ENCODE results near the gene CENPL. TPM values are rescaled to one million over a fixed set of nuclear protein-coding genes. Genes with fewer than 3 reads are reported as not detected.

The CENPL gene
- total RNA-seq, 1 experiment from 2014 or later: 28.7 TPM

DNA sequence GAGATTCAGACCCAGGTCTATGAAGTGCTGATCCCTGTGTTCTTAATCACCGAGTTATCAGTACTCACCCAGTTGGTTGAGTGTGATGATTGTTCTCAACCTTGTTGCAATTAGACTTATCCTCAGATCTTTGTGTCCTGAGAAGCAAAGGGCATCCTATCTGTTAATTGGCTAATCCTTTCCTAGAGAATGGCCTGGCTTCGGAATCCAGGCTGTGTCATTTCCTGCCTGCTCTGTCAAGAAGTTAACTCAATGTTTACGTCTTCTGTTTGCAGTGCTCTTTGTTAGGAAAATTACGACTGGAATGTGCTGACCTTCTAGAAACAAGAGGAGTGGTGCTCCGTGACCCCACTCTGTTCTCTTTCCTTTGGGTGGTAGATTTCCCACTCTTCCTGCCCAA, 28.4 kb upstream of the CENPL start:
- Histone ChIP-seq H3K4me3 (ENCODE audit: low read depth in 2 of 2, low read length in 2 of 2) (no peak overlapping the region), H3K4me1 (ENCODE audit: control insufficient read depth, insufficient read depth, low read length) (no peaks in the 10 kb centered on the region), H3K27me3 (ENCODE audit: control insufficient read depth, insufficient read depth, low read length) (no peaks in the 10 kb centered on the region), H3K36me3 (ENCODE audit: control insufficient read depth, insufficient read depth, low read length) (peaks cover 29% of the 10 kb centered on the region), H3K9me3 (ENCODE audit: control insufficient read depth, insufficient read depth, low read depth, low read length) (no peaks in the 10 kb centered on the region), H3K27ac (ENCODE audit: low read length) (no peak overlapping the region)
- ATAC-seq (peak; percentile 43; the same call in 1 of the 2 replicates), DNase-seq (ENCODE audit: low read depth, low spot score) (no peak)
- CTCF ChIA-PET: no interaction called here
- intact Hi-C loops (cut with micrococcal nuclease; ENCODE audit: unreplicated experiment) (no loop called here), in situ Hi-C loops (cut with HindIII; ENCODE audit: low pct_unique_long_range_greater_than_20kb, low sequenced_read_pairs) (no loop called here)
- TF ChIP-seq POLR2AphosphoS5 (IDR thresholded peaks at IDR 0.05; ENCODE audit: low read depth, low read length) (no peak), TCF7L2 (IDR thresholded peaks at IDR 0.05; ENCODE audit: low read depth, low read length) (no peak), SIN3A (IDR thresholded peaks at IDR 0.05; ENCODE audit: borderline replicate concordance, insufficient read depth, low read depth, low read length) (no peak)
- TF ChIP-seq, protein P1, sequence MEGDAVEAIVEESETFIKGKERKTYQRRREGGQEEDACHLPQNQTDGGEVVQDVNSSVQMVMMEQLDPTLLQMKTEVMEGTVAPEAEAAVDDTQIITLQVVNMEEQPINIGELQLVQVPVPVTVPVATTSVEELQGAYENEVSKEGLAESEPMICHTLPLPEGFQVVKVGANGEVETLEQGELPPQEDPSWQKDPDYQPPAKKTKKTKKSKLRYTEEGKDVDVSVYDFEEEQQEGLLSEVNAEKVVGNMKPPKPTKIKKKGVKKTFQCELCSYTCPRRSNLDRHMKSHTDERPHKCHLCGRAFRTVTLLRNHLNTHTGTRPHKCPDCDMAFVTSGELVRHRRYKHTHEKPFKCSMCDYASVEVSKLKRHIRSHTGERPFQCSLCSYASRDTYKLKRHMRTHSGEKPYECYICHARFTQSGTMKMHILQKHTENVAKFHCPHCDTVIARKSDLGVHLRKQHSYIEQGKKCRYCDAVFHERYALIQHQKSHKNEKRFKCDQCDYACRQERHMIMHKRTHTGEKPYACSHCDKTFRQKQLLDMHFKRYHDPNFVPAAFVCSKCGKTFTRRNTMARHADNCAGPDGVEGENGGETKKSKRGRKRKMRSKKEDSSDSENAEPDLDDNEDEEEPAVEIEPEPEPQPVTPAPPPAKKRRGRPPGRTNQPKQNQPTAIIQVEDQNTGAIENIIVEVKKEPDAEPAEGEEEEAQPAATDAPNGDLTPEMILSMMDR (IDR thresholded peaks at IDR 0.05): no peak
- TF ChIP-seq, protein P2, sequence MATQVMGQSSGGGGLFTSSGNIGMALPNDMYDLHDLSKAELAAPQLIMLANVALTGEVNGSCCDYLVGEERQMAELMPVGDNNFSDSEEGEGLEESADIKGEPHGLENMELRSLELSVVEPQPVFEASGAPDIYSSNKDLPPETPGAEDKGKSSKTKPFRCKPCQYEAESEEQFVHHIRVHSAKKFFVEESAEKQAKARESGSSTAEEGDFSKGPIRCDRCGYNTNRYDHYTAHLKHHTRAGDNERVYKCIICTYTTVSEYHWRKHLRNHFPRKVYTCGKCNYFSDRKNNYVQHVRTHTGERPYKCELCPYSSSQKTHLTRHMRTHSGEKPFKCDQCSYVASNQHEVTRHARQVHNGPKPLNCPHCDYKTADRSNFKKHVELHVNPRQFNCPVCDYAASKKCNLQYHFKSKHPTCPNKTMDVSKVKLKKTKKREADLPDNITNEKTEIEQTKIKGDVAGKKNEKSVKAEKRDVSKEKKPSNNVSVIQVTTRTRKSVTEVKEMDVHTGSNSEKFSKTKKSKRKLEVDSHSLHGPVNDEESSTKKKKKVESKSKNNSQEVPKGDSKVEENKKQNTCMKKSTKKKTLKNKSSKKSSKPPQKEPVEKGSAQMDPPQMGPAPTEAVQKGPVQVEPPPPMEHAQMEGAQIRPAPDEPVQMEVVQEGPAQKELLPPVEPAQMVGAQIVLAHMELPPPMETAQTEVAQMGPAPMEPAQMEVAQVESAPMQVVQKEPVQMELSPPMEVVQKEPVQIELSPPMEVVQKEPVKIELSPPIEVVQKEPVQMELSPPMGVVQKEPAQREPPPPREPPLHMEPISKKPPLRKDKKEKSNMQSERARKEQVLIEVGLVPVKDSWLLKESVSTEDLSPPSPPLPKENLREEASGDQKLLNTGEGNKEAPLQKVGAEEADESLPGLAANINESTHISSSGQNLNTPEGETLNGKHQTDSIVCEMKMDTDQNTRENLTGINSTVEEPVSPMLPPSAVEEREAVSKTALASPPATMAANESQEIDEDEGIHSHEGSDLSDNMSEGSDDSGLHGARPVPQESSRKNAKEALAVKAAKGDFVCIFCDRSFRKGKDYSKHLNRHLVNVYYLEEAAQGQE (IDR thresholded peaks at IDR 0.05; ENCODE audit: insufficient read depth in 1 of 2, low read depth in 2 of 2, low read length in 1 of 2): no peak
- POLR2A ChIA-PET: no interaction called here
- BruUV-seq (replicated peaks): no TSS peak

DNA sequence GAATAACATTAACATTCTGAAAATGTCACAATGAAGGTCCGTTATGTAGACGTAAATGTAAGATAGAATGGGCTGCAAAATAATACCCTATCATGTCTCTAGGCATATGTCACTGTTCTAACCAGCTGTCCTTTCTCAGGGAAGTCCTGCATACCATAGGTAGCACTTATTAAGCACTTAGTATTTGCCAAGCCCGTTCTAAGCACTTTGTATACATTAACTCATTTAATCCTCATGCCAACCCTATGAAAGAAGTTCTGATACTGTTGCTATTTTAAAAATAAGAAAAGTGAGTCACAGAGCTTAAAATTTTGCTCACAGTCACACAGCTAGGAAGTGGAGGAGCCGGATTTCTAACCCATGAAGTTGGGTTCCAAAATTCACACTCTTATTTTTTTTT, 27.4 kb upstream of the CENPL start:
- CTCF ChIA-PET: no interaction called here

More for the DNA sequence above, 27.4 kb upstream of the CENPL start:
- H3K9me3 ChIP-seq (ENCODE audit: control insufficient read depth, insufficient read depth, low read depth, low read length): no peaks in the 10 kb centered on the region
- BruUV-seq (replicated peaks): no TSS peak
- intact Hi-C loops (cut with micrococcal nuclease; ENCODE audit: unreplicated experiment) (no loop called here), in situ Hi-C loops (cut with HindIII; ENCODE audit: low pct_unique_long_range_greater_than_20kb, low sequenced_read_pairs) (no loop called here)
- no peaks in the 10 kb centered on the region for H3K4me1 ChIP-seq (ENCODE audit: control insufficient read depth, insufficient read depth, low read length)
- ATAC-seq: no peak
- no peak overlapping the region for H3K27ac ChIP-seq (ENCODE audit: low read length)
- no peak for DNase-seq (ENCODE audit: low read depth, low spot score)
- no peak overlapping the region for H3K4me3 ChIP-seq (ENCODE audit: low read depth in 2 of 2, low read length in 2 of 2)
- no peaks in the 10 kb centered on the region for H3K27me3 ChIP-seq (ENCODE audit: control insufficient read depth, insufficient read depth, low read length)
- POLR2A ChIA-PET: no interaction called here
- peaks cover 20% of the 10 kb centered on the region for H3K36me3 ChIP-seq (ENCODE audit: control insufficient read depth, insufficient read depth, low read length)
- TF ChIP-seq SIN3A (IDR thresholded peaks at IDR 0.05; ENCODE audit: borderline replicate concordance, insufficient read depth, low read depth, low read length) (no peak), TCF7L2 (IDR thresholded peaks at IDR 0.05; ENCODE audit: low read depth, low read length) (no peak), POLR2AphosphoS5 (IDR thresholded peaks at IDR 0.05; ENCODE audit: low read depth, low read length) (no peak)
- TF ChIP-seq, protein P1 (IDR thresholded peaks at IDR 0.05): no peak
- TF ChIP-seq, protein P2 (IDR thresholded peaks at IDR 0.05; ENCODE audit: insufficient read depth in 1 of 2, low read depth in 2 of 2, low read length in 1 of 2): no peak
